Uterus (tissue), 2 donors: ENCODE results near the gene PTPRM.

ENCODE experiments used
- CTCF ChIP-seq, 4 experiments: fragments of 200-600 bp in 2 of 4; fragments of 450-650 bp in 2 of 4; sonication (generic) in 2 of 4; IDR thresholded peaks; one replicate each; pipeline ENCODE4 v1.5.1; 2016 to 2019; ENCODE audit warnings: antibody characterized with exemption in 4 of 4, mild to moderate bottlenecking in 2 of 4, moderate library complexity in 1 of 4
- POLR2A ChIP-seq, 2 donors: fragments of 450-650 bp; IDR thresholded peaks; one replicate each; pipeline ENCODE4 v1.6.1; 2016; ENCODE audit warnings: antibody characterized with exemption in 2 of 2, mild to moderate bottlenecking in 1 of 2, moderate library complexity in 1 of 2

DNA sequence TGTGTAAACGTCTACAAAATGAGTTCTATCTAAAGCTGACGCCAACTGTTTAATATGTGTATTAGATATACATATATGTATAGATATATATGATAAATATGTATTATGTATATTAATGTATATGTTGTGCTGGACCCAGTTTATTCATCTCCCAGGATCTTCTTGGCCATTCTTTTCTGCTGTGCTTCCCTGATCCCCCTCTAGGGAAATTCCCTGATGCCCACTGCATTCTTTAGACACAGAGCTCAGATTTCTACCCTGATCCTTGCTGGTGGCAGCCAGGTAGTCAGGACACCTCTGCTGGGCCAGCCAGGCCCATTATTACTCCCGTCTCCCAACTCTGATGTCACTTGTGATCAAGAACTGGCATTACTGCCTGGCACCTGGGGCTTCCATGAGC is 292.0 kb downstream of the PTPRM start:
- TF ChIP-seq CTCF (IDR thresholded peaks at IDR 0.05): no peak
- no peak for TF ChIP-seq POLR2A (IDR thresholded peaks at IDR 0.05)
